ENCODE data around the gene MIA.

DNA sequence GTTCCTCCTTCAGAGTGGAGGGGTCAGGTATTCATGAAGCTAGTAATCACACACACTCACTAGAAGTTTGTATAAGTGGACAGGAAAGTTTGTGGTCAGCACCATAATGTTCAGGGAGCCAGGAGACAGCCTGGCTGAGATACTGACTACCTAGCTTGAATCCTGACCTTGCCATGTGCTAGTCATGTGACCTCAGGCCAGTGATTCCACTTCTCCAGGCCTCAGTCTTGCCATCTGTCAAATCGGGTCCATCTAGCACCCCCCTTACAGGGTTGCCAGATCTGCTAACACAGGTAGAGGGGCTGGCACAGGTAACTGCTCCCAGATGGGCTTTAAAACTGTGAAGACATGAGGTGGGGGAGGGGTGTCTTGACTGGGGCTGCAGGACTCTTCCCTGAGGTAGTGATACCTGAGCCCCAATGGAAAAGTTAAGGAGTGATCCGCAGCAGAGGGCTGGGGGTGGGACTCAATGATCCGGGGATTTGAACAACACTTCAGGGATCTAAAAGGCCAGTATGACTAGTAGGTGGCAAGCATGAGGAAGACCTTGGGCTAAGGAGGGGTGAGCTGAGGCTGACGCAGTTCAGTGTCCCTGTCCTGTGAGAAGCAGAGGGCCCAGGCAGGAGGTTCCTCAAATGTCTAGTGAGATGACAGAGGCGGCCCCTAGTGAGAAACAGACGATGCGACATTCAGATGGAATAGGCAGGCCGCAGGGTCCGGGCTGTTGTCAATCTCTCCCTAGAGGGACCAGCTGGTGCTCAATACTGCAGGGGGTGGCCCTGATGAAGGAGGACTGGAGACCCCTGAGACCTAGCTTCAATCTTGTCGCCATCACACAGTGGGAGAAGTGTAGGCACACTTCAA, 33.6 kb upstream of the MIA start:
- TF ChIP-seq EP300 (IDR thresholded peaks at IDR 0.05) (no peak), CTCF (IDR thresholded peaks at IDR 0.05) (no peak), POLR2A (IDR thresholded peaks at IDR 0.05) (no peak)

Data from sigmoid colon (tissue), 4 donors.